Stimulated activated CD4-positive, alpha-beta T cell treated with anti-CD3 and anti-CD28 coated beads, Interleukin-2, amount 100 ng/mL, for 4 hours (primary cell): Measurements from ENCODE around the gene FAAH.

ENCODE experiments used
- DNase-seq: peaks from one replicate; pipeline ENCODE4 v3.0.0-alpha.2; 2020; ENCODE audit warnings: low read depth

The FAAH gene

GRCh38 chr1:46451948-46452930 is 58.1 kb downstream of the FAAH start:
- DNase-seq = no peak

- DNase-seq = no peak
Observed at GRCh38 chr1:46452931-46453325, 58.8 kb downstream of the FAAH start.

GRCh38 chr1:46453449-46453848 is 59.3 kb downstream of the FAAH start:
- DNase-seq = no peak

- DNase-seq = no peak
Observed at GRCh38 chr1:46455951-46456350, 61.8 kb downstream of the FAAH start.

GRCh38 chr1:46456411-46456963 is 62.4 kb downstream of the FAAH start:
- DNase-seq = no peak

GRCh38 chr1:46457178-46457577 is 63.1 kb downstream of the FAAH start:
- no peak for DNase-seq

GRCh38 chr1:46458190-46458589 is 64.1 kb downstream of the FAAH start:
- no peak for DNase-seq

GRCh38 chr1:46458846-46459245 is 64.7 kb downstream of the FAAH start:
- DNase-seq = no peak

- no peak for DNase-seq
Observed at GRCh38 chr1:46459315-46459714, 65.2 kb downstream of the FAAH start.

GRCh38 chr1:46461017-46461808 is 67.1 kb downstream of the FAAH start:
- DNase-seq = no peak

GRCh38 chr1:46461809-46462448 is 67.8 kb downstream of the FAAH start:
- no peak for DNase-seq
